GM18907 (cell line): ENCODE measurements around the gene TRAK1.

ENCODE experiments used
- ATAC-seq: cut with Tn5 transposase; IDR thresholded peaks from one replicate; pipeline ENCODE4 v1.9.1; 2021; ENCODE audit warnings: mild to moderate bottlenecking, moderate library complexity; ENCODE audit not compliant: unreplicated experiment

TRAK1 gene

GRCh38 chr3:42174679-42175385 is 83.7 kb downstream of the TRAK1 start:
- no peak for ATAC-seq

GRCh38 chr3:42175386-42176240 is 84.5 kb downstream of the TRAK1 start:
- ATAC-seq = no peak

GRCh38 chr3:42176242-42177034 is 85.3 kb downstream of the TRAK1 start:
- ATAC-seq = no peak

GRCh38 chr3:42177068-42177800 is 86.1 kb downstream of the TRAK1 start:
- no peak for ATAC-seq

- ATAC-seq = no peak
Measured at GRCh38 chr3:42177801-42178150, 86.6 kb downstream of the TRAK1 start.

- ATAC-seq = no peak
Measured at GRCh38 chr3:42179110-42179725, 88.1 kb downstream of the TRAK1 start.

GRCh38 chr3:42180901-42181300 is 89.7 kb downstream of the TRAK1 start:
- ATAC-seq = no peak

- ATAC-seq = no peak
Measured at GRCh38 chr3:42182555-42182954, 91.4 kb downstream of the TRAK1 start.

GRCh38 chr3:42183991-42184632 is 93.0 kb downstream of the TRAK1 start:
- ATAC-seq = no peak

GRCh38 chr3:42184651-42185443 is 93.7 kb downstream of the TRAK1 start:
- no peak for ATAC-seq

- no peak for ATAC-seq
Measured at GRCh38 chr3:42187936-42188335, 96.8 kb downstream of the TRAK1 start.

- no peak for ATAC-seq
Measured at GRCh38 chr3:42188376-42188775, 97.2 kb downstream of the TRAK1 start.

GRCh38 chr3:42189001-42189460 is 97.9 kb downstream of the TRAK1 start:
- ATAC-seq = no peak

- no peak for ATAC-seq
Measured at GRCh38 chr3:42189736-42190135, 98.6 kb downstream of the TRAK1 start.

- ATAC-seq = no peak
Measured at GRCh38 chr3:42190701-42191442, 99.7 kb downstream of the TRAK1 start.

- no peak for ATAC-seq
Measured at GRCh38 chr3:42191443-42191747, 100.2 kb downstream of the TRAK1 start.

- ATAC-seq = peak; percentile 50
Measured at GRCh38 chr3:42192334-42193200, 101.4 kb downstream of the TRAK1 start.
